Daoy (cell line): Measurements from ENCODE around the gene ZG16B. TPM values are rescaled to one million over a fixed set of nuclear protein-coding genes. Genes with fewer than 3 reads are reported as not detected.
A peak's percentile ranks its signal among the peaks of the same experiment; 100 is the strongest.

Source experiments
- DNase-seq: peaks from one replicate; pipeline ENCODE4 v3.0.0-alpha.2; 2015; ENCODE audit warnings: low read depth
- total RNA-seq: library from RNA; depleted of rRNA; stranded (reverse); fragments of >200 nt; shearing (Covaris generic); gene quantifications from 2 replicates; pipeline ENCODE4 v1.2.3, GENCODE V29; 2014; rRNA removed

ZG16B gene, protein sequence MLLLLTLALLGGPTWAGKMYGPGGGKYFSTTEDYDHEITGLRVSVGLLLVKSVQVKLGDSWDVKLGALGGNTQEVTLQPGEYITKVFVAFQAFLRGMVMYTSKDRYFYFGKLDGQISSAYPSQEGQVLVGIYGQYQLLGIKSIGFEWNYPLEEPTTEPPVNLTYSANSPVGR
- 0.17 and 2.0 TPM in 2 replicates for total RNA-seq

DNA sequence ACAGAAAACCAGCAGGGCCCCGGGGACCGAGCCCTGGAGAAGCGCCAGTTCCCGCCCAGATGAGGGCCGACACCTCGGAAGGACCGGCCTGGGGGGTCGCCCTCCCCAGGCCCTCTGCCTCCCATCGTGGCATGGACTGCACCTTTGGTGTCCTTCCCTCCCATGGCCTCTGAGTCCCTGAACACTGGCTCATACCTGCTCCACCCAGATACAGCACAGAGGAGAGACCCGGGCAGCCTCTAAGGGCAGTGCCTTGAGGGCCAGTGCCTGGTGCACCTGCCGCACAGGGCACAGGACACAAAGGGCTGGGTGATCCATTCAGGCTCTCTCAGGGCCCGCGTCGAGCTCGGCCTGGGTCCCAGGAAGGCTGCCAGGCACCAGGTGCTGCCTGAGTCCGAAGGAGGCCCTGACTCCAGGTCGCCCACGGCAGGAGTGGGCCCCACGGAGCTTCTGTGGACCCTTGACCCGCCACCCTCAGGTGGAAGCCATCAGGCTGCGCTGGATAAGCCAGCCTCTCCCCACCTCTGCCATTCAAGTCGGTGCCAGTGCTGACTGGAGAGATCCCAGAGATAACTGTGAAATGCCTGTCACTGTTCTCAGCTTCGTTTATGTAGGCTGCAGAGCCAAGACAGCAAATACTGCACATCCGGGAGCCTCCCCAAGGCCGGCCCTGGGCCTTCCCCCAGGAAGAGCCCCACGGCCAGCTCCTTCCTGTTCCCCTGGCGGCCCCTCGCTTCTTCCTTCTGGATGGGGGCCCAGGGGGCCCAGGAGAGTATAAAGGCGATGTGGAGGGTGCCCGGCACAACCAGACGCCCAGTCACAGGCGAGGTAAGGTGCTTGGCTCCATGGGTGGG is at the start of gene ZG16B:
TSS of gene ZG16B (plus strand) at position 803 of the 854 bp plus-strand sequence. CDS start 139 bp downstream, outside the sequence.
- DNase-seq: peak; percentile 58

DNA sequence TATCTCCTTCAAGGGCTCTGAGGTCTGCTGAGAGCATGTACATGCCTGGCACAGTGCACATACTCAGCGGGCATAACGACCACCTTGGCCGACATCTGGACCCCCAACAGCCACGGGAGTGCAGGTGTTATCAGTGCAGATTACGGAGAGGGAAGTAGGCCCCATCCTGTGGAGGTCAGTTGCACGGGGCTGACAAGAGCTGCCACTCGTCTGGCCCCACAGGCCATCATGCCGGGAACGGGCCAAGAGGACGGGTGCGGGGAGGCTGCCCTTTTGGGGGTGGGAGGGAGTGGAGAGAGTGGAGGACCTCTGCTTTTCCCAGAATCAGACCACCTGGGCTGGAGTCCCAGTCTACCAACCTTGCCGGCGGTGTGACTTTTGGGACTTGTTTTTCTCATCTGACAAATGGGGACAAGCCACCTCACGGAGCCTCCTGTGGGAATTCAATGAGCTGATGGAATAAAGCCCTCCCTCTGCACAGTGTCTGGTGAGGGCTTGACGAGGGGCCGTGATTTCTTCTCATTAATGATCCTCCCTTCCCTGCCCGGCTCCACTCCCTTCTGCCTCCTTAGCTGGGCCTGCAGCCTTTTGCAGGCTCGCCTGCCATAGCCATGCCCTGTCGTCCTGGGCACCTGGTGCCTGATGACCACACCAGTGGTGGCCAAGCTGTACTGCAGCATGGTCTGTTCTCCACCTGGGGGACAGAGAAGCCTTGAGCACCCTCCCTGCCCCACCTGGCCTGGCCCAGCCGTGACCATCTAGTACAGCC is 47.3 kb upstream of the ZG16B start:
- no peak for DNase-seq

DNA sequence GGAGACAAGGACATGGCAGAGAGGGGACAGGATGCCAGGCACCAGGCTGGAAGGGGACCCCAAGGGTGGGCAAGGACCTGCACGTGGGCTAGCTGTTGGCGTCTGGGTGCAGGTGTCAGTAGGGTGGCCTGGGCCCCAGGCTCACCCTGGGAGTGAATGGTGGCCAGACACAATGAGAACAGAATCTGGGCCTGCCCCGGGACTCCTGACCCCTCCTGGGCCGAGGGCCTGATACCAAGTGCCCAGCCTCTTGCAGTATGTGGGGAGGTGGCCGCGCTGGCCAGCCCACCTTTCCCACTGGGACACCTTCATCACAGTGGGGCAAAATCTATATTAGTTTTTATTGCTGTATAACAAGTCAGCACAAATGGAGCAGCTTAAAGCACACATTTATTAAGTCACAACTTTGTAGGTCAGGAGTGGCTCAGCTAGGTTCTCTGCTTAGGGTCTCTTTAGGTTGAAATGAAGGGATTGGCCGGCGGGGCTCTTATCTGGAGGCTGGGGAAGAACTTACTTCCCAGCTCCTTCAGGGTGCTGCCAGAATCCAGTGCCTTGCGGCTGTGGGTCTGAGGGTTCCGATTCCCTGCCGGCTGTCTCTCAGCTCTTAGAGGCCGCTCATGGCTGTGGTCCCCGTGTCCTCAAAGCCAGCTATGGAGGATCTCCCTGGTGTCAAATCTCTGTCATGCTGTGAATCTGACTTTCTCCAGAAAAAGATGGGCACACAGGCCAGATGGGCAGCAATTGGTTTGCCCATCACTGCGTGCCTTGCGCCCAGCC is 46.3 kb upstream of the ZG16B start:
- DNase-seq: no peak

DNA sequence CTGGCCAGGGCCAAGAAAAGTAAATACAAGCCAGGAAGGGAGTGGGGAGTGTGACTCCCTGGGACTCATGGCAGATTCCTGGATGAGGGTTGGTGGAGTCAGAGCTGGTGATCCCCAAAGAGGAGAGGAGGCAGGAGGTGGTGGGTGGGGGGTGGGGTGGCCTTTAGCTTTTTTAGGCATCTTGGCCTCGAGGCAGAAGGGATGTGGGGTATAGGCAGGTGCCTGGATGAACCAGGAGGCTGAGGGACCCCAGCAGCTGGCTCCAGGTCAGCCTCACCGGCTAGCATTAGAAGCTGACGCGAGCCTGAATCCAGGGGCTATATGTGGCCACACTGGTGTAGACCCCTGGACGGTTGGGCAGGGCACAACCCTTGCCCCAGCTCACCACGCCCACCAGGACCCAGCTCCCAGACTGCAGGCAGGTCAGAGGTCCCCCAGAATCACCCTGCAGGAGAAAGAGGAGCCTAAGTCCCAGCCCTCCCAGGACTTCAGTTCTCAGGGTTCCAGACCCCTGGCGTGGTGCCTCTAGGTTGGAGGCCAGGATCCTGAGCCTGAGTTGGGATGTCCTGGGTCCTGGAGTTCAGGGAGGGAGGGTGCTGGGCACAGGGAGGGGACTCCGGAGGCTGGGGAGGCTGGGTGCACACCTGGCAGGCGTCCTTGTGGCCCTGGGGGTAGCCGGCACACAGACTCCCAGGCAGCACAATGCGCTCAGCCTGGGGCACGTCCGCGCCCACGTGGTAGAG is 45.6 kb upstream of the ZG16B start:
- DNase-seq: no peak

DNA sequence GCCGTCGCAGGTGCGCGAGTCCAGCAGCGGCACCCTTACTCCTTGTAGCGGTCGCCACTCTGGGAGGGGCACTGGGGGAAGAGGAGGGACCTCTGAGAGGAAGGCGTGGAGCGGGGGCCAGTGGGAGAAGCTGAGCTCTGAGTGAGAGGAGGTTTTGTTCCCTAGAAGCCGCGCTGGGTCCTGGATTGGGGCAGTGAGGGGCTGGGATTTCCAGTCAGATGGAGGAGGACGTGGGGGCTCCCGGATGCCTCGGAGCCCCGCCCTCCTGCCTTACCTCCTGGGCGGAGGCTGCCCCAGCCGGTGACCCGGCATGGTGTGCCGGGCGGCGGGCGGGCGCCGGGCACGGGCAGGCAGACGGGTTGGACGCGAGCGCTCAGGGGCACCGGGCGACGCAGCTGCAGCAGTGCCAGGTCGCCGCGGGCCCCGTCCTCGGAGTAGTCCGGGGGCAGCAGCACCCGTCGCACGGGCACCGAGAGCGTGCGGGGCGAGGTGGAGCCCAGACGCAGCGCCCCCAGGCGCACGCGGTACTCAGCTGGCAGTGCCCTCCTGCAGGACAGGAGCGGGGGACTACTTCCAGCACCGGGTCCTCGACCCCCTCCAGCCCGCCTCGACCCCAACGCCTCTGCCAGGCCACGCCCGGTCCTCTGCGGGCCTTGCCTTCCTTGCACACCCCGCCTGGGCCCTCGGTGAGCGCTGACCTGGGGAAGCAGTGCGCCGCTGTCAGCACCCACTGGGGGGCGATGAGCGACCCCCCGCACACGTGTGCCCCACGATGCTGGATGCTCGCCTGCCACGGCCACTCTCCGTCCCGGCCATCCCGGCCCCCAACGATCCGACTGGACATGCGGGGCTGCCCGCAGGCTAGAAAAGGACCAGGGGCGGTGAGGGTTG is 44.8 kb upstream of the ZG16B start:
- DNase-seq: no peak

DNA sequence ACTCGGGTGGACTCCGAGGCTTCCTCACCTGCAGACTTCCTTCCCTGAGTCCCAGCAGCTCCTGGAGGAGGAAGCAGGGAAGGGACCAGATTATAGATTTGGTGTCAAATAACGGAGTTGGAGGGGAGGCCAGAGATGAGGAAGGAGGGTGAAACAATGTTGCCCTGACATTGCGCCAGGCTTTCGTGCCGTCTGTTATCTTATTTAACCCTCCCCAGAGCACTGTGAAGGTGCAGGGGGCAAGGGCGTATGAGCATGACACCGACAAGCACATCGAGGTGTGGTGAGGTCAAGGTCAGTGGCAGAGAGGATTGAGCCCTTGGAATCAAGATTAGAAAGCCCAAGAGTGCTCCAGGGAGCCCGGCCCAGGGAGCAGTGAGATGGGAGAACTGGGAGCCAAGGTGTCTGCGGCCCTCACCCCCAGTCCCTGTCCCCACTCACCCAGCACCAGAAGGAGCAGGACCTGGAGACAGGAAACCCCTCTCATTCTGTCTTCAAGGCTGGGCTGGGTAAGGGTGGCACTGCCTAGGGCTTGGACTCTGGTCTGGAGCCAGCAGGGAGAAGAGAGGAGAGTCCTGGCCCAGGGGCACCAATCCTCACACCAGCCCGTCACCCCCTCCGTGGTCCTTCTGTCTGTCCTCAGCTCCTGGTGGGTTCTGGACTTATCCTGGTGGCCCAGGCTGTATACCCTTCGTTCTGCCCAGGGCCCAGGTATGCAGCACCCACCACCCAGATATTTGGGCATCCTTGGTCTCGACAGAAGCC is 43.9 kb upstream of the ZG16B start:
- no peak for DNase-seq

DNA sequence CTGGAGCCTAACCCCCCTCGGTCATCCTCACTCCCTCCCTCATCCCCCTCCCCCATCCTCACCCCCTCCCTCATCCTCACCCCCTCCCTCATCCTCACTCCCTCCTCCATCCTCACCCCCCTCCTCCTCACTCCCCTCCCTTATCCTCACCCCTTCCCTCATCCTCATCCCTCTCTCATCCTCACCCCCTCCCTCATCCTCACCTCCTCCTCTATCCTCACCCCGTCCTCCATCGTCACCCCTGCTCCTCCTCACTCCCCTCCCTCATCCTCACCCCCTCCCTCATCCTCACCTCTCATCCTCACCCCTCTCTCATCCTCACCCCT is 43.3 kb upstream of the ZG16B start:
- no peak for DNase-seq

DNA sequence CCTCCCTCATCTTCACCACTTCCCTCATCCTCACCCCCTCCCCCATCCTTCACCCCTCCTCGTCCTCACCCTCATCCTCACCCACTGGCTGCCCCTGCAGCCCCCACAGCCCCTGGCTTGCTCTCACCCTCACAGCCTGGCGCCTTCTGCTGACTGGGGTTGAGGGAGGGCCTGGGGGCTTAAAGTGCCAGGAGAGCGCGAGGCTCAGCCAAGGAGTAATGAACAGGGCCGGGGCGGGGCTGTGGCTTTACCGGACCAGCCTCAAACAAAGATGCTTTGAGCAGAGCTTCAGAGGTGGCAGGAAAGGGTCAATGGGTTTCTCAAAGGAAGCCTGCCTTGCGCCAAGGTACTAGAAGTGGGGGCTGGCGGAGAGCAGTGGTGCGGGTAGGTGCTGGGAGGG is 42.7 kb upstream of the ZG16B start, which contains the start of gene PRSS33:
TSS of gene PRSS33 (minus strand) at position 155 of the 400 bp plus-strand sequence. CDS start 1,013 bp downstream, outside the sequence.
- DNase-seq: no peak

DNA sequence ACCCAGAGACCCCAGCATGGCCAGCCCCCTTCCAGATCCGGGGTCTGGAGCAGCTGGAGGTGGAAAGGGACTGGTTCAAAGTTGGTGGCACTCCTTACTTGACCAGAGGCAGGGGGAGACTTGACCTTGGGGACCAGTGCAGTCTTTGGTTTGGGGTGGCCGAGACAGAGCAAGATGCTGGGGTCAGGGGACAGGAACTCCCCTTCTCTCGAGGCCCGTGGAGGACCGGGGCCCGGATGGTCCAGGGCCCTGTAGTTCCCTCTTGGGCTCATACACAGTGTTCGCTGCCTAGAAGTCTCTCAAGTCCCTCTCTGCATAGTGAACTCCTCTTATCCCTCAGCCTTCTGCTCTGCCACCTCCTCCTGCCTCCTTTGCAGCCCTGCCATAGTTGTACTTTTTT is 42.1 kb upstream of the ZG16B start:
- DNase-seq: no peak

DNA sequence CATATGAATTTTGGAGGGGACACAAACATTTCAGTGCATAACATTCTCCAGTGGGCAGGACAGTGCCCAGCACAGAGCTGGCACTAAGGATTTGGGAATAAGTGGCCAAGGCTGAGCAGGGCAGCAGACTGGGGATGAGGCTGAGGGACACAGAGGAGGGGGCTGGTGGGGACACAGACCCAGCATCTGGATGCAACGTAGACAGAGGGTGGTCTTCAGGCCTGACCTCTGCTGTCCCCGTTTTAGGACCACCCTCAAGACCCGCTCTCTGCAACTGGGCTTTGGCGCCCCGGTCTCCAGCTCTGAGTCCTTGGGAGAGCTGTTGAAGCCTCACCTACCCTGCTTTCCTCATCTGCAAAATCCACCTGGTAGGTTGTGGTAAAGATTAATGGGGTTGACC is 39.5 kb upstream of the ZG16B start:
- no peak for DNase-seq

DNA sequence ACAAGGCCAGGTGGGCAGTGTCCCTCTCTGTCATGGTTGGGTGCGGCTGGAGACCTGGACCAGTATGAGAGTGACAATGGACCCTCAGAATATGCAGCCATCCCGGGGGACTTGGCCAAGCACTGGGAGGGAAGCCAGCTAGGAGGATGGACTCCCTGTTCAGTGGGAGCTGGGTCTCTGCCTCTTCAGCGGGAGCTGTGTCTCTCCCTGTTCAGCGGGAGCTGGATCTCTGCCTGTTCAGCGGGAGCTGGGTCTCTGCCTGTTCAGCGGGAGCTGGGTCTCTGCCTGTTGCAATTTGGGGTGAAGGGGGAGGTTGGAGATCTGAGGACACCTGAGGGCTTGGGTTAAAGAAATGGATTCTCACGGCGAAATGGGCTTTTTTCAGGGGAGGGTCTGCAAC is 38.9 kb upstream of the ZG16B start:
- DNase-seq: no peak

DNA sequence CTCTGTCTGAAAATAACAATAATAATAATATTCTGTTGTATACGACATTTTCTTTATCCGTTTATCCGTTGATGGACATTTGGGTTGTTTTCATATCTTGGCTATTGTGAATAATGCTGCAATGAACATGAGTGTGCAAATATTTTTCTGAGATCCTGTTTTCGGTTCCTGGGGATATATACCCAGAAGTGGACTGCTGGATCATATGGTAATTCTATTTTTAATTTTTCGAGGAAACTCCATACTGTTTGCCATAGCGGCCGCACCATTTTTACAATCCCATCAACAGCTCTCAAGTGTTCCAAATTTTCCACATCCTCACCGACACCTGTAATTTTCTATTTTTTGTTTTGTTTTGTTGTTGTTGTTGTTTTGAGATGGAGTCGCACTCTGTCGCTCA is 37.2 kb upstream of the ZG16B start:
- no peak for DNase-seq

DNA sequence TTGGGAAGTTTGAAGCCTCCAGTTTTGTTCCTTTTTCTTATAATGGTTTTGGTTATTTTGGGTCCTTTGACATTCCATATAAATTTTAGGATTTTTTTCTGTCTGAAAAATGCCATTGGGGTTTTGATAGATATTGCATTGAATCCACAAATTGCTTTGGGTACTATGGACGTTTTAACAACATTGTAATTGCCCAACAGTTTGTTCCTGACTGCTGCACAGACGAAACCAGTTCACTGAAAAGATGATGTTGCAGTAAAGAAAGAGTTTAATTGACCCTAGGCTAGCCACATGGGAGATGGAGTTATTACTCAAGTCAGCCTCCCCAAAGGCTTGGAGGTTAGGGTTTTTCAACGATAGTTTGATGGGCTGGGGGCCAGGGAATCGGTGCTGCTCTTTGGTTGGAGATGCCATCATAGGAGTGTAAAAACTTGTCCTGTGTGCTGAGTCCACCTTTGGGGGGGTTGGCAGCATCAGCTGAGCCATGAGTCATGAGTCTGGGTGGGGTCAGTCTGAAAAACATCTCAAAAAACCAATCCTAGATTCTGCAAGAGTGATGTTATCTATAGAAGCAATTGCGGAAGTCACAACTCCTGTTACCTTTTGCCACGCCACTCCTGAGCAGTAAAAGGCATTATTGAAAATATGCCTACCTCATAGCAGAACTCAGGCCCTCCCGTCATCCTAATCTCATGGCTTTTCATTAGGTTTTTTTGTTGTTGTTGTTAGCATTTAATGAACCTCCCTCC is 34.5 kb upstream of the ZG16B start:
- DNase-seq: peak; percentile 59

DNA sequence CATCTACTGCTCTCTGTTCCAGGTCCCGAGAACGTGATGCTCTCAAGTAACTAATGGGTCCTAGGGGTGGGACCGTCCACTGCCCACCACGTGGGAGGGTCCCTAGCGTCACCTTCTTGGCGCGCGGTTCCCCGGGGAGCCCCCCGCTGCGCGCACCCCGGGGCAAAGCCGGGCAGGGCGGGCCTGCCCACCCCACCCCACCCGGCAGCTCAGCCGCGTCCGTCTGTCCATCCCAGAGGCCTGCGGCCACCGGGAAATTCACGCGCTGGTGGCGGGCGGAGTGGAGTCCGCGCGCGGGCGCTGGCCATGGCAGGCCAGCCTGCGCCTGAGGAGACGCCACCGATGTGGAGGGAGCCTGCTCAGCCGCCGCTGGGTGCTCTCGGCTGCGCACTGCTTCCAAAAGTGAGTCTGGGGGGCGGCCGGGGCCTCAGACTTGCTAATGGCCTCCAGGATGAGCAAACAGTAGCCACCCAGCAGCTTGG is 31.3 kb upstream of the ZG16B start:
- DNase-seq: no peak

DNA sequence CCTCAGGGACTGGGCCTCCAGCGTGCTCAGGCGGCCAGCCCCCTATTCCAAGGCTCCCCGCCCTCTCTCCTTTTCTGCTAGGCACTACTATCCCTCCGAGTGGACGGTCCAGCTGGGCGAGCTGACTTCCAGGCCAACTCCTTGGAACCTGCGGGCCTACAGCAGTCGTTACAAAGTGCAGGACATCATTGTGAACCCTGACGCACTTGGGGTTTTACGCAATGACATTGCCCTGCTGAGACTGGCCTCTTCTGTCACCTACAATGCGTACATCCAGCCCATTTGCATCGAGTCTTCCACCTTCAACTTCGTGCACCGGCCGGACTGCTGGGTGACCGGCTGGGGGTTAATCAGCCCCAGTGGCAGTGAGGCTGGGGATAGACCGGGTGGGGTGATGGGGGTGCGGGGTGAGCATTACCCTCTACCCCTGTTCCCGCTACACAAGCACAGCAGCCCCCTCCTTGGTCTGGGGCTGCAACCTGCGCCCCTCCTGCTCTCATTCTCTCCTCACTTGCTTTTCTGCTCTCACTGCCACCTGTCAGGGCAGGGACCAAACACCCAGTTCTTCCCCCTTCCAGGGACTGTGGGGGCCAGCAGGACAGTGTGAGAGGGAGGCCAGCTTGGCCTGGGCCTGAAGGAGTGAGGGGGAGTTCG is 30.8 kb upstream of the ZG16B start:
- no peak for DNase-seq

DNA sequence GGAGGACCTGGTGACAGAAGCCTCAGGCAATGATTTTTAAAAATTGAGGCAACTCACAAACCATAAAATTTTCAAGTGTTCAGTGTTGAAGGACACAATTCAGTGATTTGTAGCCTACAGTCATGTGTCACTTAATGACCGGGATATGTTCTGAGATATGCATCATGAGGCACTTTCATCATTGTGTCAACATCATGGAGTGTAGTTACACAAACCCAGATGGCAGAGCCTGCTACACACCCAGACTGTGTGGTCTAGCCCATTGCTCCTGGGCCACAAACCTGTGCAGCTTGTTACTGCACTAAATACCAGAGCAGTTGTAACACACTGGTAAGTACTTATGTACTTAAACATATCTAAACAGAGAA is 30.3 kb upstream of the ZG16B start:
- DNase-seq: peak; percentile 30

DNA sequence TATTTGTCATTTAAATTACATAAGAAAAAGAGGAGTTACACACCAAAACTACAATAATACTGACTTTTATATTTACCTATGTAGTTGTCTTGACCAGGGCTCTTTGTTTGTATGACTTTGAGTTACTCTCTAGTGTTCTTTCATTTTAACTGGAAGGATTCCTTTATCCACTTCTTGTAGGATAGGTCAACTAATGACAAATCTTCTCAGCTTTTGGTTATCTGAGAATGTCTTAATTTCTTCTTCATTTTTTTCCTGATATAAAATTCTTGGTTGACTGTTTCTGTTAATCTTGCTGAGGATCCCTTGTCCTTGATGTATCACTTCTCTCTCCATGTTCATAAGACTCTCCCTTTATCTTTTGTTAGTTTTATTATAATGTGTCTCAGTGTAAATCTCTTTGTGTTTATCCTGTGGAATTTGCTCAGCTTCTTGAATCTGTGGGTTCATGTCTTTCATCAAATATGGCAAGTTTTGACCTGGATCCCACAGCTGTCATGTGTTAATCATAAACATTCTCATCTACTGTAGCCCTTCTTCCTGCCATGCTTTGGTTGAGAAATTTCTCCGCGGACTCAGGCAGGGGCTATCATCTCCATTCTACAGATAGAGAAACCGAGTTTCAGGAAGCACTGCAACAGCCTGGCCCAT is 26.4 kb upstream of the ZG16B start:
- no peak for DNase-seq
